NCI-H2196 (cell line): ENCODE data around the gene LRCH1.
A peak's percentile ranks its signal among the peaks of the same experiment; 100 is the strongest.

ENCODE experiments used
- DNase-seq: peaks from one replicate; lab custom pipeline; 2025; ENCODE audit not compliant: unreplicated experiment; lab: John Stamatoyannopoulos, UW

Gene LRCH1

GRCh38 chr13:46531953-46532352 is 21.0 kb upstream of the LRCH1 start:
- DNase-seq = no peak

DNA sequence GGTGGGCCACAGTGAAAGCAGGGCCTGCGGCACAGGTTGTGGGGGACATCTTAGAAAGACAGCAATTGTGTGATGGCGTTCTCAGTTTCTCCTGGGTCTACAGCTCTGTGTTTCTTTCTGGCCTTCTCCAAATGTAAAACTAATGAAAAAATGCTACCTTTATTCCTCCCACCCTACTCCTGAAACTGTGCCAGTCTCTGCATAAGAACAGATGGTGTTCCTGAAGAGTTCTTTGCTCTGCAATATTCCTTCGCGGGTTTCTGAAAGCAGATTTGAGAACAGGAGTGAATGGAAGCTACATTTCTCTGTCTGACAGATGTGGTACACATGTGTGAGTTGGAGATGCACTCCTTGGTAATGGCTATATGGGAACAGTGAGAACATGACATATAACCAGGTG is 18.0 kb upstream of the LRCH1 start:
- no peak for DNase-seq

DNA sequence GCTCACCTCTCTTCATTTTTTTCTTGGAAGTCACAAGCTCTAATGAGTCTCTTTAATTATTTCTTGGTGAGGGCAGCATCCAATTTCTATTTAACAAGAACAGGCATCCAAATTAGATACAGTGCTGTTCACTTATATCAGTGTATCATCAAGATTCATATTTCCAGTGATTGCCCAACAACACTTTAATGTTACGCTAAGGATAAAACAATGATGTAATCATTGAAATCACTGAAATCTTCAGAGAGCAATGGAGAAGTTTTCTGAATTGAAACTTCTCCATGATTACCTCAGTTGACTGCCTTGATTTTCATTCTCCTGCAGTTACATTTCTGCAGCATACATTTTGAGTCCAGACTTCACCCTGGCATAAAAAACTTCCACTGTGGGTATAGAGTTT is 17.1 kb upstream of the LRCH1 start:
- DNase-seq = no peak

GRCh38 chr13:46536341-46536740 is 16.6 kb upstream of the LRCH1 start:
- DNase-seq = no peak

- DNase-seq = no peak
Measured at GRCh38 chr13:46539231-46539630, 13.7 kb upstream of the LRCH1 start.

- DNase-seq = no peak
Measured at GRCh38 chr13:46541210-46541609, 11.8 kb upstream of the LRCH1 start.

- DNase-seq = no peak
Measured at GRCh38 chr13:46542833-46543232, 10.1 kb upstream of the LRCH1 start.

DNA sequence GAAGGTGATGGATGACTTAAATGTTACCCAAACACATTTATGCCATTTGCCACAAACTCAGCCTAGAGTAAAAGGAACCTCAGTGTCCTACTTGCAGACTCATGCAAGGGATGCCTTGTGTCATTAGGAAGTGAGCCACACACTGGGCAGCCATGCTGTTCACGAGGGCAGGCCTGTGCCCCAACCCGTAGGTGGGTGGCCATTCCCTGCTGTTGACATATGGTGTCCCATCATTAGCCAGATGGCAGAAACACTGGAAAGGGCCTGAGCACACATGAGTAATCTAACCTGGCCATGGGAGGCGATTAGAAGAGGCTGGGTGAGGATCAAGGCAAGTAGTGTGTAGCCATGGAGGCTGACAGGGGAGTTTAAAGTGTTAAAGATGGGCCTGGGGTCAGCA is 9.7 kb upstream of the LRCH1 start:
- DNase-seq = no peak

GRCh38 chr13:46544208-46544607 is 8.8 kb upstream of the LRCH1 start:
- DNase-seq = no peak

- no peak for DNase-seq
Measured at GRCh38 chr13:46544811-46545210, 8.2 kb upstream of the LRCH1 start.

DNA sequence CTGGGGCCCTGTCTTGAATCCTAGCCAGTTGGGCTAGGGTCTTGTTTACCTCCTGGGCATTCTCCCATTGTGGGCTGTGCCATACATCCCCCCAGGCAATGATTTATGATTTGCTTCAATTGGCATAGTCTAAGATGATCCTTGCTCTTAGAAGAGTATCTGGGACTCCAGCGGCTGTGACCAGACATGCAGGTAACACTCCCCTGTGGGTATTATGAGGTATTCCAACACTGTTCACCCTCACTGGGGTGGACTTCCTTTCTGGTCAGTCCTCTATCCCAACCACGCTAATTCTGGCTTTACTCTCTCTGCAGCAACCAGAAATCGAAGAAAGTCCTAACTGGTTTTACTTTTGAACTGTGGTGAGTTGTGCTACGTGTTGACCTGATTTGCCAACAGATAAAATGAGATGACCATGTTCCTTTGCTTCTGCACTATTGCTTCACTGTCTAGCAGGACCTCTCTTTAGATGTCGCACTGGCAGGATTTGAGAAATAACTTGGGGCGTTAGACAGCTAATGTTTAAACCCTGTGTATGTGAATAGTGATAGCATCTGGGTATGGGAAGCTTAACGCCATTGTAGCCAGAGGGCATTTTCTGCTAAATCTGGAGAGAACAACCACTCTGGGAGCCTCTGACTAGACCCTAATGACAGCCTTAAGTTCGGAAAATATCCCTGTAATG is 6.7 kb upstream of the LRCH1 start:
- DNase-seq = no peak

- DNase-seq = no peak
Measured at GRCh38 chr13:46550822-46551221, 2.1 kb upstream of the LRCH1 start.

- DNase-seq = peak; percentile 60
Measured at GRCh38 chr13:46551410-46552302, 1.3 kb upstream of the LRCH1 start.

DNA sequence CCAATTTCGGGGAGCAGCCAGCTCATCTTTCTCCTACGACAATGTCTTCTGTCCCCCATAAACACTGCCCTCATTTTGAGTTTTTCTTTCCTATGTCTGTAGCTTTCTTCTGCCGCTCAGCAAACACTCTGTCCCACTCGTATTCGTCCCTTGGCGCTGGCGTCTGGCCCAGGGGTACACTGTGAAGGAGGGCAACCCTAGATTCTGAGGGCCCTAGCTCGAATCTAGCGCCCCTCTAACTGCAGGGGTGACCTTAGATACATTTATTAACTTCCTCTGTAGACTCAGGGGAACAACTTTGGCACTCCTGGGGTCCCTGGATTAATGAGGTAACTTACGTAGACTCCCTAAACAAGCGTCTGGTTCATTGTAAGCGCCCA is 677 bp upstream of the LRCH1 start:
- DNase-seq = no peak

DNA sequence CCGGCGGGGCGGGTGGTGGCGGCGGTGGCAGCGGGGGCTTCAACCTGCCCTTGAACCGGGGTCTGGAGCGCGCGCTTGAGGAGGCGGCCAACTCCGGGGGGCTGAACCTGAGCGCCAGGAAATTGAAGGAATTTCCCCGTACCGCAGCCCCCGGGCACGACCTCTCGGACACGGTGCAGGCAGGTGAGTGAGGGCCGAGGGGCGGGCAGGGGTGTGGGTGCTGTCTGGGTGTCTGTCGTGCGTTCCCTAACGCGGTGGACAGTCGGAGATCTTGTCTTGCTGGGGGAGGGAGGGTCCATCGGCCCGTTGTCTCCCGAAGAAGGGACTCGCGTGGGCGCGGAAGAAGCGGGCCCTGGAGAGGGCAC is 533 bp downstream of the LRCH1 start:
- no peak for DNase-seq

DNA sequence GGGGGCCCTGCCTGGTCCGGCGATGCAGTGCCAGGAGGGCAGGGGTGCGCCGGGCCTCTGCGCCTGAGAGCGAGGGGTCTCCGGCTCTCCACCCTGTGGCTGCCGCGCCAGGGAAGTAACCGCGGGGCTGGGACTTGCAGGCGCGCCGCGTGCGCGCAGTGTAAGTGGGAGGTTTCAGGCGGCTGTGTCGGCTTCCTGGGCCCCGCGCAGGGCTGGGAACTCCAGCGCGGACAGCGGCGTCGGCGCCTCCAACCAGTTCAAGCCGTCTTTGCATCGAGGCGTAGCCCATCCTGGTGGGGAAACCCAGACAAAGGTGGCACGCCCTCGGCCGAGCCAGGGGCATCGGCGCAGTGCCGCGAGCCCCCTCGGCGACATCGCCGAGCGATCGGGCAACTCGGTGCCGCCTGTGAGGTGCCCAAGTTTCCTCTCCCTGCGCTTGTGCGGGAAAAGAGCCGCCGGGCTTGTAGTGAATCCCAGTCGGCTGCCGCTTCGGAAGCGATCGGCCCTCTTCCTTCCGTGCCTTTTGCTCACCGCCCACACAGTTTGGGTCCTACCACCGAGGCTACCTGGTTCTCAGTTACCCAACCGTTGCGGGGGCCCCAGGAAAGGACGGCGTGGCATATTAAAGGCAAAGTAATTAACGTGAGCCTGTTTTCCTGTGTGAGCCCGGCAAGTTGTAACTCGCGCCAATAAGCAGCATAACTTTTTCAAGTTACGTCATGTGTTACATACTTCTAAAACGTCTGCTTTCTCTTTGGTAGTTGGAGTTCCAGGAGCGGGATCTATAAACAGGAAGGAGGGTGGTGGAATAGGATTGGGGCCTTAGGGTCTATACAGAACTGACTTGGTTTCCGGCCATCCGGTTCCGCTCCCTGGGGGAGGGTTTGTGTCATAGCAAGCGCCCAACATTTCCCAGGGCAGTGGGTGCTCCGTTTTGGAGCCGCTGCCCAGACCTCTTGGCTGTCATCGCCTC is 1.2 kb downstream of the LRCH1 start:
- no peak for DNase-seq

GRCh38 chr13:46554951-46555350 is 2.0 kb downstream of the LRCH1 start:
- no peak for DNase-seq

- DNase-seq = no peak
Measured at GRCh38 chr13:46555722-46556417, 2.9 kb downstream of the LRCH1 start.

GRCh38 chr13:46556418-46556779 is 3.4 kb downstream of the LRCH1 start:
- no peak for DNase-seq

GRCh38 chr13:46559272-46559805 is 6.4 kb downstream of the LRCH1 start:
- no peak for DNase-seq

- no peak for DNase-seq
Measured at GRCh38 chr13:46560778-46561177, 7.8 kb downstream of the LRCH1 start.
